ENCODE data around the gene ZNF468.
"Not testable (repeated sequence)": the region's sequence is repeated elsewhere in the genome, so short reads cannot be mapped to it uniquely, and the experiment has no call there.

ZNF468 gene

DNA sequence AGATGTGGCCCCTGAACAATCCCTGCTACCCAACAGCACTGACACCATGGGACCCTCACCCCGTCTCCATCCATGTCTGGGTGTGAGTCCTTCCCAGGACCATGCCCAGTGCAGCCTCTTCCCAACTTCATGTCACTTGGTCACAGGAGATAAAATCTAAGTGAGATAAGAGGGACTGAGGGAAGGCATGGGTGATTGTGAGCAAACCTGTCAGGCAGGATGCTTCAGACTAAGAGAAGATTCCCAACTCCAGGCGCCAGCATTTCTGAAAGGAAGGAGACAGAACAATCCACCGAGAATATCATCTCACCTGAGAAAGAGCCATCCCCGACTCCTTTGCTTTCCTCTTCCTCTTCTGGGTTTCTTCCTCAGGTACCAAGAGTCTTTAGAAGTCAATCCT lies 32.5 kb upstream of the ZNF468 start:
- H3K4me3 ChIP-seq (ENCODE audit: low read depth, low read length) = no peak overlapping the region
- no peak for DNase-seq (ENCODE audit: low read depth)
- TF ChIP-seq, protein P1, sequence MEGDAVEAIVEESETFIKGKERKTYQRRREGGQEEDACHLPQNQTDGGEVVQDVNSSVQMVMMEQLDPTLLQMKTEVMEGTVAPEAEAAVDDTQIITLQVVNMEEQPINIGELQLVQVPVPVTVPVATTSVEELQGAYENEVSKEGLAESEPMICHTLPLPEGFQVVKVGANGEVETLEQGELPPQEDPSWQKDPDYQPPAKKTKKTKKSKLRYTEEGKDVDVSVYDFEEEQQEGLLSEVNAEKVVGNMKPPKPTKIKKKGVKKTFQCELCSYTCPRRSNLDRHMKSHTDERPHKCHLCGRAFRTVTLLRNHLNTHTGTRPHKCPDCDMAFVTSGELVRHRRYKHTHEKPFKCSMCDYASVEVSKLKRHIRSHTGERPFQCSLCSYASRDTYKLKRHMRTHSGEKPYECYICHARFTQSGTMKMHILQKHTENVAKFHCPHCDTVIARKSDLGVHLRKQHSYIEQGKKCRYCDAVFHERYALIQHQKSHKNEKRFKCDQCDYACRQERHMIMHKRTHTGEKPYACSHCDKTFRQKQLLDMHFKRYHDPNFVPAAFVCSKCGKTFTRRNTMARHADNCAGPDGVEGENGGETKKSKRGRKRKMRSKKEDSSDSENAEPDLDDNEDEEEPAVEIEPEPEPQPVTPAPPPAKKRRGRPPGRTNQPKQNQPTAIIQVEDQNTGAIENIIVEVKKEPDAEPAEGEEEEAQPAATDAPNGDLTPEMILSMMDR (IDR thresholded peaks at IDR 0.05; ENCODE audit: low read depth, low read length, missing control alignments) = no peak

- H3K4me3 ChIP-seq (ENCODE audit: low read depth, low read length) = no peak overlapping the region
- DNase-seq (ENCODE audit: low read depth) = no peak
- TF ChIP-seq, protein P1 (IDR thresholded peaks at IDR 0.05; ENCODE audit: low read depth, low read length, missing control alignments) = no peak
Measured at GRCh38 chr19:52889076-52889475, 31.7 kb upstream of the ZNF468 start.

DNA sequence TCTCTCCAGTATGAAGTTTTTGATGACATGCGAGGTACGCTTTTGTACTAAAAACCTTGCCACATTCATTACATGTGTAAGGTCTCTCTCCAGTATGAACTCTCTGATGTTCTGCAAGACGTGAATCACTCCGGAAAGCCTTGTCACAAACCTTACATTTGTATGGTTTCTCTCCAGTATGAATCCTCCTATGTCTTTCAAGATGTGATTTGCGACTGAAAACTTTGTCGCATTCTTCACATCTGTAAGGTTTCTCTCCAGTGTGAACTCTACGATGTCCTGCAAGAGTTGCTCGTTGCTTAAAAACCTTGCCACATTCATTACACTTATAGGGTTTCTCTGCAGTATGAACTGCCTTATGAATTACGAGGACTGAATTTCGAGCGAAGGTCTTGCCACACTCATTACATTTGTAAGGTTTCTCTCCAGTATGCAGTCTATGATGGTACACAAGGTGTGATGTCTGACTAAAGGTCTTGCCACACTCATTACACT lies 23.5 kb upstream of the ZNF468 start:
- TF ChIP-seq, protein P1 (IDR thresholded peaks at IDR 0.05; ENCODE audit: low read depth, low read length, missing control alignments) = no peak
- H3K4me3 ChIP-seq (ENCODE audit: low read depth, low read length) = no peak overlapping the region
- DNase-seq (ENCODE audit: low read depth) = no peak

DNA sequence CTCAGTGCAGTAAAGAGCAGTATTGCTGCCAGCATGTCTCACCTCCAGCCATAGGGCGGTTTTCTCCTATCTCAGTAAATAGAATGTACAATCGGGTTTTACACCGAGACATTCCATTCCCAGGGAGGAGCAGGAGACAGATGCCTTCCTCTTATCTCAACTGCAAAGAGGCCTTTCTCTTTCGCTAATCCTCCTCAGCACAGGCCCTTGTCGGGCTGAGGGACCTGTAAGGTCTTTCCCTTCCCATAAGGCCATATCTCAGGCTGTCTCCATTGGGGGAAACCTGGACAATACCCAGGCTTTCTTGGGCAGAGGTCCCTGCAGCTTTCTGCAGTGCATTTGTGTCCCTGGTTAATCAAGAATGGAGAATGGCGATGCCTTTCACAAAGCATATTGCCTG lies 15.6 kb upstream of the ZNF468 start:
- not testable (repeated sequence) for DNase-seq (ENCODE audit: low read depth); H3K4me3 ChIP-seq (ENCODE audit: low read depth, low read length)

DNA sequence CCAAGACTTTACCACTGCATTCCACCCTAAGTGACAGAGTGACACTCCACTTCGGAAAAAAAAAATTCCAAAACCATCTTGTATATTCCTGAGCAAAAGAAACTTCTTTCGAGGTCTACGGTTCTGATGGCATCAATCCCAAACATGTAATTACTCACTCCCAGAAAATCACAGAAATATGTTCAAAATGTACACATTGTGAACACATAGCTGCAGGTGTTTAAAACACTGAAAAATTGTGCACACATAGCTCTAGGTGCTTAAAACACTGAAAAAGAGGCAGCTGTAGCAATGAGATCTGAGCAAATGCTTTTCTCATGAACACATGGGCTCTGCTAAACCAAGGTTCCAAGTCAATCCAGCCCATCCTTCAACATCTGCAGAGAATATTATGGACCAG lies 14.0 kb upstream of the ZNF468 start:
- TF ChIP-seq, protein P1 (IDR thresholded peaks at IDR 0.05; ENCODE audit: low read depth, low read length, missing control alignments) = no peak
- no peak for DNase-seq (ENCODE audit: low read depth)
- no peak overlapping the region for H3K4me3 ChIP-seq (ENCODE audit: low read depth, low read length)

GRCh38 chr19:52868031-52868430 lies 10.6 kb upstream of the ZNF468 start:
- not testable (repeated sequence) for DNase-seq (ENCODE audit: low read depth); H3K4me3 ChIP-seq (ENCODE audit: low read depth, low read length)

GRCh38 chr19:52856540-52857377 lies 660 bp downstream of the ZNF468 start:
- H3K4me3 ChIP-seq (ENCODE audit: low read depth, low read length) = peak overlapping the region; percentile 86
- DNase-seq (ENCODE audit: low read depth) = not testable (repeated sequence)

DNA sequence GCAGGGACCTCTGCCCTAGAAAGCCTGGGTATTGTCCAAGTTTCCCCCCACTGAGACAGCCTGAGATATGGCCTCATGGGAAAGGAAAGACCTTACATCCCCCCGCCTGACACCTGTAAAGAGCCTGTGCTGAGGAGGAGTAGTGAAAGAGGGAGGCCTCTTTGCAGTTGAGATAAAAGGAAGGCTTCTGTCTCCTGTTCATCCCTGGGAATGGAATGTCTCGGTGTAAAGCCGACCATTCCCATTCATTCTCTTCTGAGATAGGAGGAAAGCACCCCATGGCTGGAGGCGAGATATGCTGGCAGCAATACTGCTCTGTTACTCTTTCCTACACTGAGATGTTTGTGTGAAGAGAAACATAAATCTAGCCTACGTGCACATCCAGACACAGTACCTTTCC lies 10.1 kb downstream of the ZNF468 start:
- H3K4me3 ChIP-seq (ENCODE audit: low read depth, low read length); DNase-seq (ENCODE audit: low read depth): not testable (repeated sequence)

DNA sequence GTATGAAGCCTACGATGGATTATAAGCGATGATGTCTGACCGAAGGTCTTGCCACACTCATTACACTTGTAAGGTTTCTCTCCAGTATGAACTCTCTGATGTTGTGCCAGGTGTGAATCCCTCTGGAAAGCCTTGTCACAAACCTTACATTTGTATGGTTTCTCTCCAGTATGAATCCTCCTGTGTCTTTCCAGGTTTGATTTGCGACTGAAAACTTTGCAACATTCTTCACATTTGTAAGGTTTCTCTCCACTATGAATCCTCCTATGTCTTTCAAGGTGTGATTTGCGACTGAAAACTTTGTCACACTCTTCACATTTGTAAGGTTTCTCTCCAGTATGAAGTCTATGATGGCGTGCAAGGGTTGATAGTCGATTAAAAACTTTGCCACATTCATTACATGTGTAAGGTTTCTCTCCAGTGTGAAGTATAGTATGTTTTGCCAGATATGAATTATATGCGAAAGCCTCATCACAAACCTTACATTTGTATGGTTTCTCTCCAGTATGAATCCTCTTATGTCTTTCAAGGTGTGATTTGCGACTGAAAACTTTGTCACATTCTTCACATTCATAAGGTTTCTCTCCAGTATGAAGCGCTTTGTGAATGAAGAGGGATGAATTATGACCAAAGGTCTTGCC lies 16.5 kb downstream of the ZNF468 start:
- not testable (repeated sequence) for H3K4me3 ChIP-seq (ENCODE audit: low read depth, low read length); DNase-seq (ENCODE audit: low read depth)

DNA sequence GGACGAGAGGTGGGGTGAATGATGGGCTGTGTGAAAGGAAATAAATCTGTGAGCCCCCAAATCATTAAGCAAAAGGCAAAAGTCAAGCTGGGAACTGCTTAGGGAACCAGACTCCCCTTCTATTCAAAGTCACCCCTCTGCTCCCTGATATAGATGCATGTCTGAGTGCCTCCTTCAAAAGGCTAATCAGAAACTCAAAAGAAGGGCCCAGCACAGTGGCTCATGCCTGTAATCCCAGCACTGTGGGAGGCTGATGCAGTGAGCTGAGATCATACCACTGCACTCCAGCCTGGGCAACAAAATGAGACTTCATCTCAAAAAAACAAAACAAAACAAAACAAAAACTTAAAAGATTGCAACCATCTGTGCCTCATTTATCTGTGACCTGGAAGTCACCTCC lies 23.1 kb downstream of the ZNF468 start:
- not testable (repeated sequence) for DNase-seq (ENCODE audit: low read depth); H3K4me3 ChIP-seq (ENCODE audit: low read depth, low read length)

- DNase-seq (ENCODE audit: low read depth) = not testable (repeated sequence)
Measured at GRCh38 chr19:52833541-52833940, 23.9 kb downstream of the ZNF468 start.

GRCh38 chr19:52829866-52830265 lies 27.6 kb downstream of the ZNF468 start:
- DNase-seq (ENCODE audit: low read depth); H3K4me3 ChIP-seq (ENCODE audit: low read depth, low read length): not testable (repeated sequence)

More at GRCh38 chr19:52833541-52833940, 23.9 kb downstream of the ZNF468 start:
- H3K4me3 ChIP-seq (ENCODE audit: low read depth, low read length) = not testable (repeated sequence)

All from GM12864 (cell line).